DND-41 (cell line): ENCODE results near the gene RABGGTA.

Source experiments
- ATAC-seq: fragments of 200-7000 bp; cut with Tn5 transposase; 3 replicates; pipeline ENCODE4 v1.9.1; 2021; ENCODE audit warnings: low read depth; ENCODE audit not compliant: insufficient read depth
- DNase-seq: peaks from one replicate; pipeline ENCODE4 v3.0.0-alpha.2; 2020
- H2AFZ ChIP-seq: 2 replicates; pipeline ENCODE4 v1.6.0; 2012; ENCODE audit warnings: low read depth, low read length
- H3K27ac ChIP-seq: 2 replicates; pipeline ENCODE4 v1.5.1; 2012; ENCODE audit warnings: low read length, inconsistent platforms
- H3K27me3 ChIP-seq: fragments of 200-600 bp; sonication (generic); 2 replicates; pipeline ENCODE4 v1.6.0; 2012; ENCODE audit warnings: low read length, mild to moderate bottlenecking, inconsistent platforms; ENCODE audit not compliant: insufficient read depth, poor library complexity
- H3K36me3 ChIP-seq: 2 replicates; pipeline ENCODE4 v1.5.1; 2012; ENCODE audit warnings: low read length, inconsistent platforms; ENCODE audit not compliant: insufficient read depth
- H3K4me1 ChIP-seq: 2 replicates; pipeline ENCODE4 v1.5.1; 2012; ENCODE audit warnings: mild to moderate bottlenecking, low read length; ENCODE audit not compliant: insufficient read depth
- H3K4me2 ChIP-seq: 2 replicates; pipeline ENCODE4 v1.6.0; 2012; ENCODE audit warnings: mild to moderate bottlenecking, moderate library complexity, low read length, inconsistent platforms; ENCODE audit not compliant: insufficient read depth
- H3K4me3 ChIP-seq, 2 experiments: fragments of 200-600 bp in 1 of 2; shearing (Covaris generic) in 1 of 2; 2 replicates each; pipeline ENCODE4 v1.5.1; 2012 to 2016; ENCODE audit warnings: inconsistent platforms in 2 of 2, low read length in 2 of 2, mild to moderate bottlenecking in 2 of 2, low read depth in 1 of 2, moderate library complexity in 1 of 2
- H3K79me2 ChIP-seq: 2 replicates; pipeline ENCODE4 v1.6.0; 2012; ENCODE audit warnings: low read length, inconsistent platforms; ENCODE audit not compliant: insufficient read depth
- H3K9ac ChIP-seq: 2 replicates; pipeline ENCODE4 v1.6.0; 2012; ENCODE audit warnings: low read depth, mild to moderate bottlenecking, inconsistent platforms, low read length, moderate library complexity
- H3K9me3 ChIP-seq: 2 replicates; pipeline ENCODE4 v1.5.1; 2012; ENCODE audit warnings: low read length, moderate library complexity, mild to moderate bottlenecking, inconsistent platforms; ENCODE audit not compliant: insufficient read depth, severe bottlenecking
- H4K20me1 ChIP-seq: 2 replicates; pipeline ENCODE4 v1.6.0; 2012; ENCODE audit warnings: low read length; ENCODE audit not compliant: insufficient read depth
- CTCF ChIP-seq: IDR thresholded peaks from 2 replicates; pipeline ENCODE4 v1.5.1; 2012; ENCODE audit warnings: borderline replicate concordance, low read length, moderate library complexity, mild to moderate bottlenecking; ENCODE audit not compliant: poor library complexity, severe bottlenecking; ENCODE audit errors: extremely low read depth
- EZH2 ChIP-seq: IDR thresholded peaks from 3 replicates; pipeline ENCODE4 v1.6.1; 2012; ENCODE audit warnings: borderline replicate concordance, low read depth, mild to moderate bottlenecking, moderate library complexity, low read length, inconsistent platforms; ENCODE audit not compliant: severe bottlenecking

Gene RABGGTA

GRCh38 chr14:24258548-24259265 is 12.7 kb downstream of the RABGGTA start:
- no peak overlapping the region for H3K9ac ChIP-seq
- no peak overlapping the region for H3K27ac ChIP-seq
- no peak overlapping the region for H2AFZ ChIP-seq
- H3K36me3 ChIP-seq, result no peaks in the 10 kb centered on the region
- H3K4me3 ChIP-seq, result no peak overlapping the region
- no peaks in the 10 kb centered on the region for H3K79me2 ChIP-seq
- H3K9me3 ChIP-seq, result no peaks in the 10 kb centered on the region
- no peaks in the 10 kb centered on the region for H4K20me1 ChIP-seq
- H3K4me1 ChIP-seq, result no peaks in the 10 kb centered on the region
- TF ChIP-seq CTCF (no peak), EZH2 (no peak)
- DNase-seq (no peak), ATAC-seq (no peak)
- no peaks in the 10 kb centered on the region for H3K27me3 ChIP-seq
- H3K4me2 ChIP-seq, result no peak overlapping the region

DNA sequence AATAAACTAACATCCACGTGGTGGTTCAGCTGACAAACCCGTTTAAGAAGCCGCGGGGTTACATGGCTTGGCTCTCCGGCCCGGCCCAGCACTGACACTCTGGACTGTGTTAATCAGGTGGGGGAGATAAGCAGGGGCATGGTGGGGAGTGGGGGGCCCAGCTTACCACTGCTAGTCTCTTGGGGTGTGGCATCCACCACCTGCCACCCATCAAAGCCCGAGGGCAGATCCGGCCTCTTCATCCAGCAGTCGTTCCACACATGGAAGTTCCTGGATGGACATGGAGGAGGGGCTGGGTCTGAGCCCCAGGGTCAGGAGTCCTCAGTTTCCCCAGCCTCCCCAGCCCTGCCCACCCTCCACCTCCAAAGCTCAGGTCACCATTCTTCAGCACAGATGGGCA is 13.3 kb downstream of the RABGGTA start:
- Histone ChIP-seq H3K4me1 (no peaks in the 10 kb centered on the region), H4K20me1 (no peaks in the 10 kb centered on the region), H3K9ac (no peak overlapping the region), H3K4me2 (no peak overlapping the region), H3K36me3 (no peaks in the 10 kb centered on the region), H3K79me2 (no peaks in the 10 kb centered on the region), H2AFZ (no peak overlapping the region), H3K4me3 (no peak overlapping the region), H3K27ac (no peak overlapping the region), H3K9me3 (no peaks in the 10 kb centered on the region), H3K27me3 (no peaks in the 10 kb centered on the region)
- no peak for TF ChIP-seq EZH2
- TF ChIP-seq CTCF, result no peak
- DNase-seq (no peak), ATAC-seq (no peak)

DNA sequence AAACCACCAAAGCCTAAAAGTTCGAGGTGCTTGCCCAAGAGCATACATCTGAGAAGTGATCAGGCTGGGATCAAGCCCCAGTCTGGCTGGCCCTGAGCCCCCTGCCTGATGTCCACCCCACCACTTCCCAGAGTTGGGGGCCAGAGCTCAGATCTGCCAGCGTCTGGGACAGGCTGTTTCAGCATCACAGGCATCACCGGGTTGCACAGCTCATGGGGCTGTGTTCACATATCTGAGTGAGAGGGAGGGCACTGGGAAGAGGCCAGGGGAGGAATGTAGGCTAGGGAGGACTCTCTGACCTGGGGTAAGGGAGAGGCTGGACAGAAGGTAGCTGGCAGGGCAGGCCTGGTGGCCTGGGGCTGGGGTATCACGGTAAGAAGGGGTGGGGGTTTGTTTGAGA is 14.4 kb downstream of the RABGGTA start:
- ATAC-seq, result no peak
- no peak overlapping the region for H3K4me2 ChIP-seq
- no peaks in the 10 kb centered on the region for H3K79me2 ChIP-seq
- no peaks in the 10 kb centered on the region for H4K20me1 ChIP-seq
- TF ChIP-seq CTCF (no peak), EZH2 (no peak)
- H3K36me3 ChIP-seq, result no peaks in the 10 kb centered on the region
- H3K9ac ChIP-seq, result no peak overlapping the region
- H3K27ac ChIP-seq, result no peak overlapping the region
- H2AFZ ChIP-seq, result no peak overlapping the region
- no peaks in the 10 kb centered on the region for H3K9me3 ChIP-seq
- no peaks in the 10 kb centered on the region for H3K27me3 ChIP-seq
- no peak overlapping the region for H3K4me3 ChIP-seq
- DNase-seq, result no peak
- no peaks in the 10 kb centered on the region for H3K4me1 ChIP-seq
